Neural cell (in vitro differentiated cells): Measurements from ENCODE around the gene ZC3H6. TPM values are rescaled to one million over a fixed set of nuclear protein-coding genes. Genes with fewer than 3 reads are reported as not detected.

ENCODE experiments used
- H2AFZ ChIP-seq: fragments of 200-600, 300-800 bp; sonication (generic), shearing (Covaris generic); 2 replicates; pipeline ENCODE4 v1.6.0; 2014; ENCODE audit warnings: low read depth, mild to moderate bottlenecking, antibody characterized with exemption, low read length, moderate library complexity
- H3F3A ChIP-seq: fragments of 200-600 bp; shearing (Covaris generic); 2 replicates; pipeline ENCODE4 v1.6.1; 2016; ENCODE audit warnings: mild to moderate bottlenecking, moderate library complexity, mixed read lengths, antibody characterized with exemption, low read length; ENCODE audit not compliant: insufficient read depth, poor library complexity, severe bottlenecking
- H3K27ac ChIP-seq: fragments of 200-600, 300-800 bp; sonication (generic), shearing (Covaris generic); 2 replicates; pipeline ENCODE4 v1.5.1; 2014; ENCODE audit warnings: mild to moderate bottlenecking, low read length, moderate library complexity
- H3K27me3 ChIP-seq: fragments of 300-800, 200-600 bp; sonication (generic), shearing (Covaris generic); 2 replicates; pipeline ENCODE4 v1.6.0; 2014; ENCODE audit warnings: mild to moderate bottlenecking, low read depth, low read length, moderate library complexity; ENCODE audit not compliant: insufficient read depth
- H3K36me3 ChIP-seq: fragments of 300-800, 200-600 bp; sonication (generic), shearing (Covaris generic); 2 replicates; pipeline ENCODE4 v1.5.1; 2014; ENCODE audit warnings: mild to moderate bottlenecking, antibody characterized with exemption, low read length, moderate library complexity; ENCODE audit not compliant: insufficient read depth
- H3K4me2 ChIP-seq: fragments of 300-800, 200-600 bp; sonication (generic), shearing (Covaris generic); 2 replicates; pipeline ENCODE4 v1.6.0; 2014; ENCODE audit warnings: mild to moderate bottlenecking, low read length
- H3K4me3 ChIP-seq: fragments of 300-800, 200-600 bp; sonication (generic), shearing (Covaris generic); 2 replicates; pipeline ENCODE4 v1.5.1; 2014; ENCODE audit warnings: mild to moderate bottlenecking, low read length, moderate library complexity
- H3K79me2 ChIP-seq: fragments of 200-600 bp; shearing (Covaris generic); replicated peaks from 2 replicates; pipeline ENCODE4 v1.6.0; 2014; ENCODE audit warnings: mild to moderate bottlenecking, low read length, moderate library complexity; ENCODE audit not compliant: insufficient read depth
- H3K9ac ChIP-seq: fragments of 300-800, 200-600 bp; sonication (generic), shearing (Covaris generic); 2 replicates; pipeline ENCODE4 v1.6.1; 2016; ENCODE audit warnings: mild to moderate bottlenecking, low read length, mixed read lengths
- H3K9me2 ChIP-seq: fragments of 200-600 bp; shearing (Covaris generic); 2 replicates; pipeline ENCODE4 v1.6.1; 2016; ENCODE audit warnings: mild to moderate bottlenecking, low read length, mixed read lengths; ENCODE audit not compliant: insufficient read depth
- H3K9me3 ChIP-seq: fragments of 200-600, 300-800 bp; sonication (generic), shearing (Covaris generic); 2 replicates; pipeline ENCODE4 v1.6.1; 2016; ENCODE audit warnings: mild to moderate bottlenecking, mixed run types, low read length, moderate library complexity, mixed read lengths
- H4K20me1 ChIP-seq: fragments of 200-600 bp; shearing (Covaris generic); 2 replicates; pipeline ENCODE4 v1.6.1; 2016; ENCODE audit warnings: mild to moderate bottlenecking, mixed run types; ENCODE audit not compliant: insufficient read depth
- CTCF ChIP-seq: fragments of 450-650 bp; IDR thresholded peaks from 2 replicates; pipeline ENCODE4 v1.5.1; 2014; ENCODE audit warnings: antibody characterized with exemption, mild to moderate bottlenecking, moderate library complexity; ENCODE audit not compliant: poor library complexity, severe bottlenecking
- EP300 ChIP-seq: fragments of 450-650 bp; conservative IDR thresholded peaks from 2 replicates; pipeline ENCODE4 v1.6.1; 2014; ENCODE audit warnings: antibody characterized with exemption, mild to moderate bottlenecking, moderate library complexity; ENCODE audit not compliant: poor library complexity, severe bottlenecking
- EZH2 ChIP-seq: fragments of 200-600, 300-800 bp; shearing (Covaris generic), sonication (generic); IDR thresholded peaks from 2 replicates; pipeline ENCODE4 v1.6.1; 2014; ENCODE audit warnings: antibody characterized with exemption, low read length, borderline replicate concordance, mild to moderate bottlenecking; ENCODE audit not compliant: insufficient read depth, poor library complexity, severe bottlenecking
- MXI1 ChIP-seq: fragments of 450-650 bp; conservative IDR thresholded peaks from 2 replicates; pipeline ENCODE4 v1.6.1; 2014; ENCODE audit warnings: antibody characterized with exemption, mild to moderate bottlenecking; ENCODE audit not compliant: poor library complexity, severe bottlenecking
- POLR2AphosphoS5 ChIP-seq: IDR thresholded peaks from 2 replicates; pipeline ENCODE4 v1.6.1; 2012
- RAD21 ChIP-seq: fragments of 450-650 bp; conservative IDR thresholded peaks from 2 replicates; pipeline ENCODE4 v1.6.1; 2014; ENCODE audit warnings: antibody characterized with exemption, mild to moderate bottlenecking, moderate library complexity
- SMC3 ChIP-seq: fragments of 450-650 bp; conservative IDR thresholded peaks from 2 replicates; pipeline ENCODE4 v1.6.1; 2014; ENCODE audit warnings: antibody characterized with exemption, mild to moderate bottlenecking, moderate library complexity; ENCODE audit not compliant: poor library complexity
- TAF1 ChIP-seq: IDR thresholded peaks from 2 replicates; pipeline ENCODE4 v1.6.1; 2012; ENCODE audit warnings: low read depth
- polyA plus RNA-seq: library from polyadenylated mRNA; depleted of rRNA; stranded (reverse); fragments of >200 nt; gene quantifications from 2 replicates; pipeline ENCODE4 v1.2.3, GENCODE V29; 2014
- TF ChIP-seq, protein P1 (sequence below): IDR thresholded peaks from 2 replicates; pipeline ENCODE4 v1.6.1; 2012; ENCODE audit warnings: borderline replicate concordance

The ZC3H6 gene
- polyA plus RNA-seq, 1 donor from 2014 or later = 6.1 TPM

- Histone ChIP-seq H3K9me3 (no peaks in the 10 kb centered on the region), H3K9ac (no peak overlapping the region), H3K4me3 (no peak overlapping the region), H3K4me2 (no peak overlapping the region), H3K27me3 (no peaks in the 10 kb centered on the region), H3K9me2 (no peaks in the 10 kb centered on the region), H3K79me2 (no peaks in the 10 kb centered on the region), H2AFZ (no peak overlapping the region), H3K36me3 (no peaks in the 10 kb centered on the region), H3K27ac (no peak overlapping the region), H4K20me1 (no peaks in the 10 kb centered on the region), H3F3A (no peaks in the 10 kb centered on the region)
- TF ChIP-seq RAD21 (no peak), EZH2 (no peak), MXI1 (no peak), TAF1 (no peak), EP300 (no peak), POLR2AphosphoS5 (no peak), CTCF (no peak), SMC3 (no peak)
- TF ChIP-seq, protein P1, sequence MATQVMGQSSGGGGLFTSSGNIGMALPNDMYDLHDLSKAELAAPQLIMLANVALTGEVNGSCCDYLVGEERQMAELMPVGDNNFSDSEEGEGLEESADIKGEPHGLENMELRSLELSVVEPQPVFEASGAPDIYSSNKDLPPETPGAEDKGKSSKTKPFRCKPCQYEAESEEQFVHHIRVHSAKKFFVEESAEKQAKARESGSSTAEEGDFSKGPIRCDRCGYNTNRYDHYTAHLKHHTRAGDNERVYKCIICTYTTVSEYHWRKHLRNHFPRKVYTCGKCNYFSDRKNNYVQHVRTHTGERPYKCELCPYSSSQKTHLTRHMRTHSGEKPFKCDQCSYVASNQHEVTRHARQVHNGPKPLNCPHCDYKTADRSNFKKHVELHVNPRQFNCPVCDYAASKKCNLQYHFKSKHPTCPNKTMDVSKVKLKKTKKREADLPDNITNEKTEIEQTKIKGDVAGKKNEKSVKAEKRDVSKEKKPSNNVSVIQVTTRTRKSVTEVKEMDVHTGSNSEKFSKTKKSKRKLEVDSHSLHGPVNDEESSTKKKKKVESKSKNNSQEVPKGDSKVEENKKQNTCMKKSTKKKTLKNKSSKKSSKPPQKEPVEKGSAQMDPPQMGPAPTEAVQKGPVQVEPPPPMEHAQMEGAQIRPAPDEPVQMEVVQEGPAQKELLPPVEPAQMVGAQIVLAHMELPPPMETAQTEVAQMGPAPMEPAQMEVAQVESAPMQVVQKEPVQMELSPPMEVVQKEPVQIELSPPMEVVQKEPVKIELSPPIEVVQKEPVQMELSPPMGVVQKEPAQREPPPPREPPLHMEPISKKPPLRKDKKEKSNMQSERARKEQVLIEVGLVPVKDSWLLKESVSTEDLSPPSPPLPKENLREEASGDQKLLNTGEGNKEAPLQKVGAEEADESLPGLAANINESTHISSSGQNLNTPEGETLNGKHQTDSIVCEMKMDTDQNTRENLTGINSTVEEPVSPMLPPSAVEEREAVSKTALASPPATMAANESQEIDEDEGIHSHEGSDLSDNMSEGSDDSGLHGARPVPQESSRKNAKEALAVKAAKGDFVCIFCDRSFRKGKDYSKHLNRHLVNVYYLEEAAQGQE = no peak
Measured at GRCh38 chr2:112293636-112294401, 18.4 kb downstream of the ZC3H6 start.

DNA sequence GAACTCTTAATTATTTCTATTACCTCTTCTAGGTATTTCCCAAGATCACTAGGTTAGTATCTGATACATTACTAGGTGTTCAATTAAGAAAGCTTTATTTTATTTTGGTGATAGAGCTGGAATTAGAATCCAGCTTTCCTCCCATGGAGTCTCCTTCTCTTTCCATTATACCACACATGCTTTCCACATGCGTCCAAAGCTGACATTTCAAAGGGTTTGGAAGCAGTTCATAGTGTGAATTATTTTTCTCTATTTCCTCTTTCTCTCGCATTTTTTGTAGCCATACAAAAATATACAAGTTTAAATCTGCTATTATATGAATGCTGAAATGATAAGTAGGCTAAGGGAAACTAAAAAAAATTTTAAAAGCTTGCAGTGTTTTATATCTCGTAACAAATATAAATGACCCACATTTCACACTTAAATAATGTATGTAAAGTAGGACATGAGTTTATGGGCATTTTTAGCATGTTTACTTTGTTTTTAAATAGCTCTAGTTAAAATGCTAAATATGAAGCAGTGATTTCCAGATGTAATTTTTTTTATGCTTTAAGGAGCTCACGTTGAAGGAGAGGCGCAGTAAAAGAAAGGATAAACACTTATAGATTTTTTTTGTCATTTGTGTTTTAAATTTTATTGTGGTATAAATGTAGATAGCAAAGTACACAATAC lies 20.1 kb downstream of the ZC3H6 start:
- no peaks in the 10 kb centered on the region for H3K27me3 ChIP-seq
- no peaks in the 10 kb centered on the region for H3K36me3 ChIP-seq
- no peaks in the 10 kb centered on the region for H3K79me2 ChIP-seq
- H3K4me2 ChIP-seq = no peak overlapping the region
- no peaks in the 10 kb centered on the region for H3K9me2 ChIP-seq
- no peak overlapping the region for H2AFZ ChIP-seq
- no peak overlapping the region for H3K27ac ChIP-seq
- H3K9me3 ChIP-seq = no peaks in the 10 kb centered on the region
- H3F3A ChIP-seq = no peaks in the 10 kb centered on the region
- no peak overlapping the region for H3K4me3 ChIP-seq
- H3K9ac ChIP-seq = no peak overlapping the region
- H4K20me1 ChIP-seq = no peaks in the 10 kb centered on the region
- TF ChIP-seq SMC3 (no peak), EZH2 (no peak), MXI1 (no peak), TAF1 (no peak), CTCF (no peak), POLR2AphosphoS5 (no peak), EP300 (no peak), RAD21 (no peak)
- TF ChIP-seq, protein P1 = no peak
